Spleen (tissue), 11 donors: ENCODE measurements around the gene TRIM77. TPM values are rescaled to one million over a fixed set of nuclear protein-coding genes. Genes with fewer than 3 reads are reported as not detected.

Experiments used
- polyA plus RNA-seq, 3 donors: library from polyadenylated mRNA; stranded (reverse); fragments of 200-250 nt; gene quantifications; one replicate each; pipeline ENCODE4 v1.2.1, GENCODE V29; 2013
- small RNA-seq, 4 donors: library from RNA; depleted of rRNA; stranded (forward); fragments of <200 nt; gene quantifications; one replicate each; pipeline ENCODE3, GENCODE V24; 2016
- total RNA-seq, 7 donors: library from RNA; depleted of rRNA in 3 of 7; stranded (reverse); fragments of >200 nt in 3 of 7; fragmentation: NEBNext Ultra II Directional in 4 of 7; extraction: Animal tissue kit (Norgen Biotek cat#: 25700) in 4 of 7; gene quantifications; one replicate each; pipeline versions ENCODE4 v1.1.0 to v1.2.1, GENCODE V29; 2016 to 2021
- donor health status: healthy with polysubstance abuse.
- donor health status: DM: no; HTN: no; CAD: no; lungs with moderate emphysema.
- donor health status: DM: no; HTN: no; CAD: no.
- donor health status: Bipolar disorder and iron deficiency.
- donor health status: healthy.
- donor health status: DM: no; HTN: no; CAD: no.
- donor health status: DM: yes; HTN: yes; CAD: no.

TRIM77 gene
- total and polyA plus RNA-seq, 10 donors = not detected

Small RNA genes within 50 kb of the gene (small RNA-seq; reads per million reads assigned to genes)
- 0 reads per million in 4 donors for gene AP003122.3

Other genes starting within 250 kb of the TRIM77 start
- 1 to 10 TPM in 4 of 7 donors, under 1 TPM in 3; 0.54 to 3.9 (median 1.3) TPM for gene NOX4, start 218.9 kb upstream of the TRIM77 start, total RNA-seq
- gene NOX4, start 218.9 kb upstream of the TRIM77 start, polyA plus RNA-seq = 1 to 10 TPM in 1 of 3 donors, under 1 TPM in 2; 0.70 to 1.0 (median 0.86) TPM
- gene TRIM49, start 98.3 kb downstream of the TRIM77 start, total RNA-seq = not detected
- not detected for gene TRIM49, start 98.3 kb downstream of the TRIM77 start, polyA plus RNA-seq
- not detected for gene TRIM64B, start 168.2 kb downstream of the TRIM77 start, total RNA-seq
- not detected for gene TRIM64B, start 168.2 kb downstream of the TRIM77 start, polyA plus RNA-seq
- not detected for gene TRIM49D1, start 211.9 kb downstream of the TRIM77 start, total RNA-seq
- gene TRIM49D1, start 211.9 kb downstream of the TRIM77 start, polyA plus RNA-seq = not detected
- not detected for gene TRIM49D2, start 213.8 kb downstream of the TRIM77 start, total RNA-seq
- gene TRIM49D2, start 213.8 kb downstream of the TRIM77 start, polyA plus RNA-seq = not detected